GM19455 (cell line): Measurements from ENCODE around the gene DGLUCY.
"Not testable (repeated sequence)": the region's sequence is repeated elsewhere in the genome, so short reads cannot be mapped to it uniquely, and the experiment has no call there.

ENCODE experiments used
- ATAC-seq: cut with Tn5 transposase; IDR thresholded peaks from one replicate; pipeline ENCODE4 v1.9.1; 2021; ENCODE audit not compliant: unreplicated experiment

The DGLUCY gene

DNA sequence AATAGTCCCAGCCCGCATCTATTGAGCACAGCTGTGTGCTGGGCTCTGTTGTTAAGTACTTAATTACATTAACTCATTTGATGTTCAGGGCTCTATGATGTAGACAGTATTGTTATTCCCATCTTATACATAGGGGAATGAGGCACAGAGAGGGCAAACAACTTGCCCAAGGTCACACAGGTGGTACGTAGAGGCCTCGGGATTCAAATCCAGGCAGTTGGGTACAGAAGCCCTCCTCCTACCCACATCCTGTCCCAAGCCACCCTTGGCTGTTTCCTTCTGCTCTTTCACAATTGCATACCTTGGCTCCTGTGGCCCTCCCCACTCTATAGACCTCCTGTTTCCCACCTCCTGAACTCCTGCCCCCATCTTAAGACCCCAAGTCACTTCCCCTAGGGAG lies 140.6 kb downstream of the DGLUCY start:
- no peak for ATAC-seq

DNA sequence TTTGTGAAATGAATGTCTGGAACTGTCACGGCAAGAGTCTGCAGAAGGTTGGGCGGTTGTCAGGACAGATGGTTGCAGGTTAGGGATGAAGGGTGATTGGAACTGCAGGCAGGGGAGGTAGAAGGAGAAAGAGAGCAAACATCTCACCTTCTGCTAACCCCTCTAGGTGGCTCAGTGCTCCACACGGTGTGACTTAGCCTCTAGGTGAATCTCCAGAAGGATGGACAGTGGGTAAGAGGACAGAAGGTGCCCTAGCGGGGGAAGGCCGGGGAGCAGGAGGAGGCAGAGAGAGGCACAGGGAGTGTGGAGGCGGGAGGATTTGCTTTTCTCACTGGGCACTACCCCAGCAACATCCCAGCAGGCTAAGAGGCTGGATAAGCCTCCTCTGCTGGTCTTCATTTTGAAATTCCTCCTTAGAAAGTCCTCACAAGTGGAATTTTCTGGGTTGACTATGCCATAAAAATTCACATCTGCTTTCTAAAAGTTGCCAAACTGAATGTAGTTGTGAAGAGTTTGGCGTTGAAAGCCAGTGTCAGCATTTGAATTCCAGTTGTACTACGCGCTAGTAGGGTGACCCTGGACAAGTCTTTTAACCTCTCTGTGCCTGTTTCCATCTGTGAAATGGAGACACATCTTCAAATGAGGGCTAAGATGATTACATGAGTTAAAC lies 141.3 kb downstream of the DGLUCY start:
- ATAC-seq: no peak

DNA sequence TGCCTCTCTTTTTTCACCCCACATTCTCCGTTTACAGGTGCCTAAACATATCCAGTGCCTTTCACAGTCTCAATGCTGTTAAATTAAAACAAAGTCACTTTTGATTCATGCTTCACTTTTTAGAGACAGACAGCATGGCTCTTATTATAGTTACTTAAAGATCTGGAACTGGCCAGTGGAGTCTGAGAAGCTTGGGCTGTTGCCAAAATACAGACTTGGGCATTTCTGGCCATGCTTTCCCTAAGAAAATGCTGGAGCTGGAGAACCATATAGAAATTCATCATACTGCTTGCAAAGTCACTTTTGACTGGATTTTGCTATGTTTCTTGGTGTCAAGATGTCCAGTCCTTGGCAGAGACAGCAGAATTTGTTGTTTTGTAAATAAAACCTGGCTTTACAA lies 142.8 kb downstream of the DGLUCY start:
- no peak for ATAC-seq

DNA sequence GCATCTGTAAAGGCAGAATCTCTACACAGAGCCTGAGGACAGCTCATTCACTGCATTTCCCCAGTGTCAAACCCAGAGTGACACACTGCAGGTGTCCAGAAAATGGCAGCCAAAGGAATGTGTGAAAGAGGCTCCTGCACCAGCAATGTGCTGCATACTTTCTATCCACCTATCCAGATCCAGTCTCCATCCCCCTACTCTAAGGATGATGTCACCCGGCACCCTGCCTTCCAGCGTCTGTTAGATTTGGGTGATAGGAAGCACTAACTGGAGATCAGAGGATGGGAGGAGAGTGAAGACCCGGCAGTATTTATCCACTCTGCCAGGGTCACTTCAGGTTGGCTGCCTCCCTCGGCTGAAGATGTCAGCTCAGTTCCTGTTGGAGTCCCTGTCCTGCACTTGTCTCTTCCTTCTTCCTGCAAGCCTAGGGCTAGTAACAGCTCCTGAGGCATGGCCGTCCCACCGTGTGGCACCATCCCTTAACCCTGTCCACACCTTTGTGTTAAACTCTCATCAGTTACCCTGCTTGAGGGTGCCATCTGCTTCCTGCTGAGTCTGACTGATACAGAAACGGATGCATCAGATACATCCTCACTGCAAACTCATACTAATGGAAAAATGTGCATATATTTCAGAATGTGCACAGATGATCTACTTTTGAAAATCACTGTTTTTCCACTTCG lies 143.6 kb downstream of the DGLUCY start:
- ATAC-seq: no peak

DNA sequence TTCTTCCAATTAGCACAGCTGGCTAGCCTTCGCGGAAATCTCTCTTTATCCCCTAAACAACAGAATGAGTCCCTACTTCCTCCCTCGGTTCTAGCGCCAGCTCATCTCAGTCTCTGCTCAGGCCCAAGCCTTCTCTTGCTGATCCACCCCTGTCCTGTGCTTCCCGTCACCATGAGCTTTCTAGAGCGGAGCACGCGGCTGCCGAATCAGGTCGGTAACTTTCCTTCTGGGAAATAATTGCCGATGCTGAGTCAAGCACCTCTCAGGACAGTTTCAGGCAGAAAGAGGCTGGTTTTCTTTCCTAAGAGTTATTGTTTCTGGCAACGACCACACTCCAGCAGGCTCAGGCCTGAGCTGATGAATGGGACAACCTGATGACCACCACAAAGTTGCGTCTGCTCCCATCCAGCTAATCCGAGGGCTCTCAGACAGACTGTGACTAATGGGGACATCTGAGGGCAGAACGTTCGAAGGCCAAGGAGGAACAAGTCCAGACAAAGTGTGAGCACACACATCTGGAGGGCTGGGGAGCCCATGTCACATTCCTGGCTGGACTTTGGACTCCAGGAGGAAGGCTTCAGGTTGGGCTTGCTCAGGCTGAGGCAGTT lies 144.2 kb downstream of the DGLUCY start:
- no peak for ATAC-seq

DNA sequence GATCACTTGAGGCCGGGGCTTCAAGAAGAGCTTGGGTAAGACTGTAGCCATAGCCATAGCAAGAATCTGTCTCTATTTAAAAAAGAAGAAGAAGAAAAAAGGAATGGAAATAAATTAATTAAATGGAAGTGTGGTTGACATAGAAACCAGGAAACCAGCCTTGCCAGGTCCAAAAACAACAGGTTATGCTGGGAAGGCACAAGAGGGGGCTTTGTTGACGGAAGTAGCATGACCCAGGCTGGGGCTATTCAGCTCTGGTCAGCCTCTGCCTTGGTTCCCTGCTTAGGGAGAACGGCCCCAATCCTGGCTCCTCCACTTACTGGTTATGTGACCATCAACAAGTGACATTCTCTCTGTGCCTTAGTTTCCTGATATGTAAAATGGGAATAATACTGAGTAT lies 145.0 kb downstream of the DGLUCY start:
- ATAC-seq: no peak

DNA sequence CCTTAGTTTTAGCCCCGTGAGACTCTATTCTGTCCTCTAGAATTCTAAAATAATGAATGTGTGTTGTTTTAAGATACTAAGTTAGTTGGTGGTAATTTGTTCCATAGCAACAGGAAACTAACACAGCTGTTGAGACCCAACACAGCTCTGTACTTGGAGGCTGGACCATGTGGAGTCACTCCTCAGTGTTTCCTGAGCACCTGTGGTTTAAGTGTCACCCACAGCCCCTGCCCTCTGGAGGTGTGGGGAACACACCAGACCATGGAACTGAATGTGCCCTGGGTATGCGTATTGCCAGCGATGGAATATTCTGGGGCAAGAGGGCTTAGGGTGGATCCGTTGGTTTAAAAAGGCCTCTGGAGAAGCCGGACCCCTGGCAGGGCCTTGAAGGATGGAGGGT lies 147.2 kb downstream of the DGLUCY start:
- no peak for ATAC-seq

DNA sequence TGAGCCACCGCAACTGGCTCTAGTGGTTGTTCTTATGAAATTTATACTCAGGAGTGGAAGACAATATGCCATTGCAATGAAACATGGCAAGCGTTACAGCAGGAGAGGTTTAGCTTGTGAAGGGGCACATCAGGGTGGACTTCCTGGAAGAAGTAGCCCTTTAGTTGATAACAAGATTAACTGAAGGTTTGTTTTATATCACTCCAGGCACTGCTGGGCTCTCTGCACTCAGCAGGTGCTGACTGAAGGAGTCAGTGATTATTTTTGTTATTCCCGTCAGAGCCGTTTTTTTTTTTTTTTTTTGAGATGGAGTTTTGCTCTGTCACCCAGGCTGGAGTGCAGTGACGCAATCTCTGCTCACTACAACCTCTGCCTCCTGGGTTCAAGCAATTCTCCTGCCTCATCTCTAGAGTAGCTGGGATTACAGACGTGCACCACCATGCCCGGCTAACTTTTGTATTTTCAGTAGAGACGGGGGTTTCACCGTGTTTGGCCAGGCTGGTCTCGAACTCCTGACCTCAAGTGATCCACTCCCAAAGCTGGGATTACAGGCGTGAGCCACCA lies 148.2 kb downstream of the DGLUCY start:
- ATAC-seq: no peak

DNA sequence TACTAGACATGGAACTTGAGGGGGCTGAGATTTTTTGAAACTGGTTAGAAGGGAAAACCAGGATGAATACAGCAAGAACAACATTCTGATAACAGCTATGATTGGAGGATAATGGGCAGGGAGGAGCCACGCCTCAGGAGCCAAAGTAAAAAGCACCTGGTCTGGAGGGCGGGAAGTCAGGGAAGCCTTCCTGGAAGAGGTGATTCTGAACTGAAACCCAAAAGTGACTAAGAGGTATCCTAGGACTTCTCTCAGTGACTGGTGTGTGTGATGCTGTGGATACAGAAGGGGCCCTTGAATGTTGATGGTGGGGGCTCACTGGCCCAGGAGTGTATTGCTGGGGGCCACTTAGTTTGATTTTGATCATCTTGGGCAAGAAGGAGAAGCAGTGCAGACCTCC lies 149.5 kb downstream of the DGLUCY start:
- ATAC-seq: no peak

DNA sequence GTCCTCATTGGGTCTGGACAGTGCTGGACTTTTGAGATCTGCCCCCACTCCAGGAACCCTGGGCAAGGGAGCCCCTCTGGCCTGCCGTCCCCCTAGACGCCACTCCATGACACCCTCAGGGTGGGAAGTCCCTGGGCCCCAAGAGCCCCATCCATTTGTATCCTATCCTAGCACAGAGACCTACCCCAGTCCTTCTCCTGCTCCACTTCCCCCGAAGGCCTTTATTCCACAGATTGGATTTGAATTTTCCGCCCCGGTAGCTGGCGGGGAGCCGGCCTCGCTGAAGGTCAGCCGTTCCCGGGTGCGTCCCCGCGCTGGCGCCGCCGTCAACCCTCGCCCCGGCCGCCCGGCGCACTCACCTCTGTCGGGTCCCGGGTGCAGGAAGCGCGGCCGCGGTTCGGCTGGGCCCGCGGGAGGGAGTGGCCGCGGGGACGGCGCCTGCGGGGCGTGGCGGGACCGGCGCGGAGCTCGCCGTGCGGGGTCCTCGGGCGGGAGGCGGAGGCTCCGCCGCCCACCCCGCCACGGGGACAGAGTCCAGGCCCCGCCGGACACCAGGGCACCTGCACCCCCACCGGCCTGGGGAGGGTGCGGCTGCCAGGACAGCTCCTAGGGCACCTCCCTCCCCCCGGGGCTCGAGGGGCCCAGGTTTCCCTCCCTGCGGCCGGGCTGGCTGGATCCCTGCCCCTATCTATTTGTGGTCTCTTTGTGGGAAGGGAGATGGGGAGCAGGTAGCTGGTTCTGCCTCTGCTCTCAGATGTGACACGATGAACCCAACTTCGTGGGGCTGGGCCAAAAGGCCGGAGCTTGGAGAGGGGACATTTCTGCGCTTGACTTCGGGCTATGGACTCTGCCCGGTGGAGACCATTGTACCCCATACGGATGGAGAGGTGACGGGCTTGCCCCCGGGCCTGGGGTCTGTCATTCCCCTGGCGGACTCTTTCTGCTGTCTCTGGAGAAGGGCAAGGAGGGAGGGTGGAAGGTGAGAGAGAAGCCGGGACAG lies 150.6 kb downstream of the DGLUCY start:
- ATAC-seq: no peak

DNA sequence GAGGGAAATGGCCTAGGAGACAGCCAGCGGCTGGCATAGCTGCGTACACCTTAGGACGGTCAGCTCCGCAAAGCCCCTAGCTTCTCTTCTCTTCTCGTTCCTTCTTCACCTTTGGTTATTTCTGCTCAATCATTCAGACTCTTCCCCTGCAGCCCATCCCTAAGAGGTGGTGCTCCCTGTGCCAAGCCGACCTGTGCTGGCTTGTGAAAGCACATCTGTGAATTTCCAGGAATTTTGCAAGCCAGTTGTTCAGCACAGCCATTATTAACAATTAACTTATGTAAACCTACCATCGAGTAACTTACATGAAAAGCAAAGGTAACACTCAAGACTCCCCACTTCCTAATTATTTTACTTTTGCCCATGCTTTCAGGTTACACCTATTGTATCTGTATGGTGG lies 151.5 kb downstream of the DGLUCY start:
- no peak for ATAC-seq

DNA sequence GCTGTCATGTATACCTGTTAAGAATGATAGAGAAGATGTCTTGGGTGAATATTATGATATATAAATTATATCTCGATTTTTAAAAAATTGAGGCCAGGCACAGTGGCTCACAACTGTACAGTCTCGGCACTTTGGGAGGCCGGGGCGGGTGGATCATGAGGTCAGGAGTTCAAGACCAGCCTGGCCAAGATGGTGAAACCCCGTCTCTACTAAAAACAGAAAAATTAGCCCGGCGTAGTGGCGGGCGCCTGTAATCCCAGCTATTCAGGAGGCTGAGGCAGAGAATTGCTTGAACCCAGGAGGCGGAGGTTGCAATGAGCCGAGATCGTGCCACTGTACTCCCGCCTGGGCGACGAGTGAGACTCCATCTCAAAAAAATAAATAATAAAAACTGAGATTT lies 152.4 kb downstream of the DGLUCY start:
- ATAC-seq: not testable (repeated sequence)

DNA sequence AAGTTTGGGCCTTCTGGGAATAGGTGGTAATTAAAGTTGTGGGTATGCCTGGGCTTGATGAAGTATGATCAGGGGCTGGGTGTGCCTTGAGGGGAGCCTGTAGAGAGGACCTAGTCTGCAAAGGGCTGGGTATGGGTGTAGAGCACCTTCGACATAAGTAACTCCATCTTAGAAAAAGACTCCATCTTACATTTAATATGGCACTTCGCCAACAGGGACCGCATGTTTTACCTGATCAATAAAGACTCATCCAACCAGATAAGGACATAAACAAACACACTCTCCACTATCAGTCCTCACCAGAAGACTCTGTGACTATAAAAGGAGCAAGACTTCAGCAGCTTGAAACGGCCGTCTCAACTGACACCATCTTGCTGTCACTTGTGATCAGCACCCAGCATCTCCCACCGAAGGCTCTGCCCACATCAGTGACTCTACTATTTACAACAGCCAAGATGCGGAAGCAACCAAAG lies 154.1 kb downstream of the DGLUCY start:
- no peak for ATAC-seq

DNA sequence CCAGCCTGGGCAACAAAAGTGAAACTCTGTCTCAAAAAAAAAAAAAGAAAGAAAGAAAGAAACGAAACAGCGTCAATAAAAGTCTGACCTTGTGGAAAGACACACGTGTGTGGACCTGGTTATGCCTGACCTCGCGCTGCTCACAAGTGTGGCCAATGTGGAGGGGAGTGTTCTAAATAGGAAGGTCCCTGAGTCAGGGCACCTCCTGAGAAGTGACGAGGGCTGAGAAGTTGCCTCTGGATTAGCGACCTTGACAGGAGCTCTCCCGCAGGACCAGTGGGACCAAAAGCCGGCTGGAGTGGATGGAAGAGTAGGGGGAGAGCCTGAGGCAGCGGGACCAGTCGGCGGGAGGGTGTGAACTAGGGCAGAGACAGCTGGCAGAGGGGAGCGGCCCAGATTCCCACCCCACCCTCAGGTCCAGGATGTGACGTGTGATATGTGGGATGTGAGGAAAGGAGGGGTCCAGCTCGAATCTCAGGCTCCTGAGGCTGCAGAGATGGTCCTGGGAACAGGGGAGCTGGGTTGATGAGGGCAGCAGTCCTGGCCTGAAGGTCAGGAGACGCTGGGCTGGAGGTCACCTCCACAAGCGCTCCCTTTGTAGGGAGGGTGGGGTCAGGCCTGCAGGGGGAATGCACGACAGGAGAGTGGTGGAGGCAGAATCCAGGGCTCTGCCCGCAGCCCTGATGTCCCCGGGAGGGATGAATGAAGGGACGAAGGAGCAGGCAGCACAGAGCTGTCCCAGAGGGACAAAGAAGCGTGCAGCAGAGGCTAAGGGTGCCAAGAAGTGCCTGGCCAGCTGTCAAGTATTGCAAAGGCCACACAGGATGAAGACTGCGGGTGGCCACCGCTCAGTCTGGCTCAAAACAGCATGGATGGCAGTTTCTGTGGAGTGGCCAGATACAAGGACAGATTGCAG lies 155.5 kb downstream of the DGLUCY start:
- no peak for ATAC-seq

DNA sequence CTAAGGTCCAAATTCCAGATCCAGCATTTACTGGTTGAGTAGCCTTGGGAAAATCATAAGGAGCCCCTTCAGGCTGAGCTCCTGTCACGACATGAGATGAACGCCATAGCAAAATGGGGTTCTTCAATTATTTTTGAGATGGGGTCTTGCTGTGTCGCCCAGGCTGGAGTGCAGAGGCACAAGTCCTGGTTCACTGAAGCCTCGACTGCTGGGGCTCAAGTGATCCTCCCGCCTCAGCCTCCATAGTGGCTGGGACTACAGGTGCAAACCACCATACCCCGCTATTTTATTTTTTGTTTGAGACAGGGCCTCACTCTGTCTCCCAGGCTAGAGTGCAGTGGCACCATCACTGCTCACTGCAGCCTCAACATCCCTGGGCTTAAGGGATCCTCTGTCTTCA lies 156.3 kb downstream of the DGLUCY start:
- no peak for ATAC-seq

DNA sequence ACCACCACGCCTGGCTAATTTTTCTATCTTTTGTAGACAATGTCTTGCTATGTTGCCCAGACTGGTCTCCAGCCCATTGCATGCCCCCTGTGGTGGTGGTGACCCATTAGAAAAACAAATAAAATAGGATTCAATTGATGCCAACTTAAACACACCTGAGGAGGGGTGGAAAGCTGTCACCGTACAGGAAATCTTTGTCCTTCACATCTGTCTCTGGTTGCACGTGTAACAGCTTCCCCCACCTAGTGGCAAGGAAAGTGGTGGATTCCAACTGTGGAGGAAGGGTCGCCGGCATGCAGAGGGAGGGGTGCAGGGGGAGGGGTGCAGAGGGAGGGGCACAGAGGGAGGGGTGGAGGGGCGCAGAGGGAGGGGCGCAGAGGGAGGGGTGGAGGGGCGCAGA lies 156.7 kb downstream of the DGLUCY start:
- no peak for ATAC-seq

DNA sequence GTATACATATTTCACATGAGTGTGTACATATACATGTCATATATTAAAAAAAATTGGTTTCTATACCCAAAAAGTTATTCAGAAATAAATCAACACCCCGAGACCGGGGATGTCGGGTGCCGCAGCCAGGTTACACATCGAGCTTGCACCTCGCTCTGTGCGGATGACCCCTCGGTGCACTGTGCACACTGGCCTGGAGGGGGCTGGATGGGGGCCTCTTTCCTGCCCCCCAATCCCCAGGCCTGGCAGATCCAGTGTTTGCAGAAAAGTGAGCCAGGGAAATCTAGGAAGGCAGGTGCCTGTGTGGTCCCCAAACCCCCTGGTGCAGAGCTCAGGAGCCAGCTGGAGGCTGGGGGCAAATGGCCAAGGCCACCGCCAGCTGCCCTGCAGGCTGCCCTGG lies 157.8 kb downstream of the DGLUCY start:
- ATAC-seq: no peak

DNA sequence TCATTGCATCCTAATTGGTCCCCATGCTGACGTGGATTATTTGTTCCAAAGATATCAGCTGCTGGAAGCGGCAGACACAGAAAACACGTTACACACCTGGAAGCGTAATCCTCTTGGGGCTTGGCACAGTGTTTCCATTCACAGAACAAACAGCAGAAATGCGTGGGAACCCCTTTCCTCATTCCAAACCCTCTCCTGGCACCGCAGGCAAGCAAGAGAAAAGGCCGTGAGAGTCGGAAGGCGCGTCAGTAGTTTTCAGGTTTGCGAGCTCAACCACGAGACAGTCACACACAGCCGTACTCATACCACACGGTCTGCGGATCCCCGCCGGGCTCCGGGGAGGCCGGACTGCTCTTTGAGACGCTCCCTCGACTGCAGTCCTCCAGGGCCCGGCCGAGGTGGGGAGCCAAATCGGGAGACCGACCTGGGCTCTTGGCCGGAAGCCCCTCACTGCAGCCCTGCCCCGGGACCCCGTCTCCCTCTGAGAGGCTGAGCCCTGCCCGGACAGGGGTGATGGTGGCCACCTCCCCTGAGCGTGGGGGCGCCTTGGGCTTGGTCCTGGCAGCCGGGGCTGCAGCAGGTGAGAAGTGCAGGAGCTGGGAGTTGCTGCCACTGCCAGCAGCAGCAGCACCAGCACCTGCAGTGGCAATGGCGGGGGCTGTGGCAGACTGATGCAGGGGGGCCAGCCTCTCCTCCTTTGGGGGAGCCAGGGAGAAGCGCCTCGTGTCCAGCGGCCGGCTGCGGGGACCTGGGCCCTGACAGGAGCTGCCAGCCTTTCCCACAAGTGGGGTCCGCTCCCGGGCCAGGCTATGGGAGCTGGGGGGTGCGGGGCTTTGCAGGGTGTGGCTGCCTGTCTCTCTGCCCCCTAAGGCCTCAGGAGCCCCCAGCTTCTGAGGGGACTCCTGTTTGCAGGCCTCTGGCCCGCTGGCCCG lies 158.7 kb downstream of the DGLUCY start:
- ATAC-seq: no peak
